Liver (tissue), 9 donors: ENCODE results near the gene FAM78A. TPM values are rescaled to one million over a fixed set of nuclear protein-coding genes. Genes with fewer than 3 reads are reported as not detected.

Source experiments
- DNase-seq: peaks from one replicate; pipeline ENCODE4 v3.0.0-alpha.2; 2017; ENCODE audit warnings: low spot score
- H3K27ac ChIP-seq, 2 donors: one replicate each; pipeline ENCODE4 v1.7.0; 2013; ENCODE audit warnings: inconsistent platforms in 2 of 2, low read length in 2 of 2, control low read depth in 1 of 2, low read depth in 1 of 2, mild to moderate bottlenecking in 1 of 2
- H3K27me3 ChIP-seq, 4 donors: one replicate each; pipeline versions ENCODE4 v1.6.1 to v1.7.0; 2013; ENCODE audit warnings: low read length in 3 of 4, inconsistent platforms in 1 of 4, mild to moderate bottlenecking in 1 of 4, moderate library complexity in 1 of 4; ENCODE audit not compliant: control insufficient read depth in 4 of 4, insufficient read depth in 4 of 4
- H3K36me3 ChIP-seq, 4 donors: one replicate each; pipeline versions ENCODE4 v1.6.1 to v1.7.0; 2013; ENCODE audit warnings: low read length in 3 of 4, mild to moderate bottlenecking in 3 of 4, low read depth in 1 of 4, moderate library complexity in 1 of 4; ENCODE audit not compliant: control insufficient read depth in 4 of 4, insufficient read depth in 3 of 4
- H3K4me1 ChIP-seq, 4 donors: one replicate each; pipeline versions ENCODE4 v1.6.1 to v1.7.0; 2013; ENCODE audit warnings: low read length in 3 of 4, mild to moderate bottlenecking in 3 of 4, moderate library complexity in 1 of 4; ENCODE audit not compliant: control insufficient read depth in 4 of 4, insufficient read depth in 4 of 4
- H3K4me3 ChIP-seq, 3 donors: one replicate each; pipeline versions ENCODE4 v1.6.1 to v1.7.0; 2013; ENCODE audit warnings: low read length in 3 of 3, control low read depth in 1 of 3, low read depth in 1 of 3, mild to moderate bottlenecking in 1 of 3
- H3K9ac ChIP-seq, 2 donors: one replicate each; pipeline ENCODE4 v1.7.0; 2013; ENCODE audit warnings: low read length in 2 of 2, mild to moderate bottlenecking in 2 of 2, moderate library complexity in 2 of 2, control low read depth in 1 of 2, low read depth in 1 of 2
- H3K9me3 ChIP-seq, 4 donors: one replicate each; pipeline versions ENCODE4 v1.6.1 to v1.7.0; 2013; ENCODE audit warnings: low read length in 3 of 4; ENCODE audit not compliant: control insufficient read depth in 4 of 4
- ATF3 ChIP-seq: IDR thresholded peaks from 2 replicates; pipeline ENCODE4 v1.6.1; 2016; ENCODE audit warnings: antibody characterized with exemption
- CTCF ChIP-seq: fragments of 150-350 bp; IDR thresholded peaks from 2 replicates; pipeline ENCODE4 v1.5.1; 2017; ENCODE audit warnings: improper control_type of control experiment, low read depth, low read length; ENCODE audit not compliant: missing input control
- EGR1 ChIP-seq, 2 donors: IDR thresholded peaks; 2 replicates each; pipeline ENCODE4 v1.6.1; 2016 to 2018; ENCODE audit warnings: antibody characterized with exemption in 2 of 2, low read depth in 2 of 2
- FOXA1 ChIP-seq: IDR thresholded peaks from 2 replicates; pipeline ENCODE4 v1.6.1; 2016; ENCODE audit warnings: antibody characterized with exemption
- FOXA2 ChIP-seq: IDR thresholded peaks from 2 replicates; pipeline ENCODE4 v1.6.1; 2016; ENCODE audit warnings: antibody characterized with exemption
- GABPA ChIP-seq, 2 donors: IDR thresholded peaks in 1 of 2; conservative IDR thresholded peaks in 1 of 2; 2 replicates each; pipeline ENCODE4 v1.6.1; 2016; ENCODE audit warnings: antibody characterized with exemption in 2 of 2, mild to moderate bottlenecking in 1 of 2, moderate library complexity in 1 of 2
- HNF4A ChIP-seq, 2 donors: conservative IDR thresholded peaks; 2 replicates each; pipeline ENCODE4 v1.6.1; 2016; ENCODE audit warnings: antibody characterized with exemption in 2 of 2, mild to moderate bottlenecking in 2 of 2
- HNF4G ChIP-seq: IDR thresholded peaks from 2 replicates; pipeline ENCODE4 v1.6.1; 2016; ENCODE audit warnings: antibody characterized with exemption
- JUND ChIP-seq, 2 donors: IDR thresholded peaks; 2 replicates each; pipeline ENCODE4 v1.6.1; 2016; ENCODE audit warnings: antibody characterized with exemption in 2 of 2
- RAD21 ChIP-seq, 2 donors: IDR thresholded peaks; 2 replicates each; pipeline ENCODE4 v1.6.1; 2016; ENCODE audit warnings: antibody characterized with exemption in 2 of 2, mild to moderate bottlenecking in 2 of 2
- REST ChIP-seq: IDR thresholded peaks from 2 replicates; pipeline ENCODE4 v1.6.1; 2016; ENCODE audit warnings: antibody characterized with exemption, mild to moderate bottlenecking
- RXRA ChIP-seq, 2 donors: IDR thresholded peaks; 2 replicates each; pipeline ENCODE4 v1.6.1; 2017 to 2018; ENCODE audit warnings: antibody characterized with exemption in 2 of 2, mild to moderate bottlenecking in 1 of 2
- SP1 ChIP-seq: IDR thresholded peaks from 2 replicates; pipeline ENCODE4 v1.6.1; 2018; ENCODE audit warnings: antibody characterized with exemption, mild to moderate bottlenecking
- TAF1 ChIP-seq: conservative IDR thresholded peaks from 2 replicates; pipeline ENCODE4 v1.6.1; 2016; ENCODE audit warnings: antibody characterized with exemption, mild to moderate bottlenecking
- YY1 ChIP-seq: IDR thresholded peaks from 2 replicates; pipeline ENCODE4 v1.6.1; 2016; ENCODE audit warnings: antibody characterized with exemption, mild to moderate bottlenecking
- ZBTB33 ChIP-seq: IDR thresholded peaks from 2 replicates; pipeline ENCODE4 v1.6.1; 2016; ENCODE audit warnings: antibody characterized with exemption
- WGBS: extraction: QIAGEN DNeasy Blood & Tissue Kit; methylation state at CpG from one replicate; pipeline ENCODE4 v1.1.7; 2013; 5-methylcytosine and 5-hydroxymethylcytosine counted together
- polyA plus RNA-seq, 2 donors: library from polyadenylated mRNA; stranded (reverse) in 1 of 2; unstranded in 1 of 2; fragments of 200-250 nt in 1 of 2; fragments of >200 nt in 1 of 2; fragmentation: Nextera tagmentation in 1 of 2; extraction: Ambion mirVana in 1 of 2; gene quantifications; one replicate each; pipeline versions ENCODE4 v1.2.1 to v1.2.3, GENCODE V29; 2013 to 2015
- total RNA-seq, 2 donors: library from RNA; depleted of rRNA; stranded (reverse); fragments of >200 nt; gene quantifications; one replicate each; pipeline ENCODE4 v1.2.3, GENCODE V29; 2014
- donor health status: healthy.
- donor health status: healthy.
- donor health status: healthy.
- donor health status: healthy.
- donor health status: healthy.

The FAM78A gene
- total and polyA plus RNA-seq, 4 donors = 0.25 to 6.6 (median 1.7) TPM

GRCh38 chr9:131226226-131226625 lies 50.1 kb downstream of the FAM78A start:
- WGBS = 89% methylated on average over 3 of the region's 3 CpGs

More at GRCh38 chr9:131226226-131226625, 50.1 kb downstream of the FAM78A start:
- Histone ChIP-seq H3K9ac (no peak overlapping the region), H3K4me1 (peaks cover 0 to 10% (median 9%) of the 10 kb centered on the region in 4 donors), H3K27me3 (no peaks in the 10 kb centered on the region), H3K4me3 (no peak overlapping the region), H3K27ac (no peak overlapping the region), H3K9me3 (no peaks in the 10 kb centered on the region), H3K36me3 (peaks cover 2 to 29% (median 7%) of the 10 kb centered on the region in 4 donors)
- TF ChIP-seq EGR1 (IDR thresholded peaks at IDR 0.05; ENCODE audit: low read depth in 2 of 2) (no peak), REST (no peak), YY1 (no peak), ATF3 (no peak), RAD21 (IDR thresholded peaks at IDR 0.05) (no peak), GABPA (IDR thresholded peaks at IDR 0.05 in 1 of 2, conservative IDR thresholded peaks at IDR 0.05 in 1 of 2) (no peak), FOXA1 (no peak), JUND (IDR thresholded peaks at IDR 0.05) (no peak), SP1 (no peak), FOXA2 (no peak), HNF4A (conservative IDR thresholded peaks at IDR 0.05) (no peak), TAF1 (no peak), RXRA (IDR thresholded peaks at IDR 0.05) (no peak), HNF4G (no peak), ZBTB33 (no peak), CTCF (no peak)
- DNase-seq = no peak
